ENCODE measurements around the gene PNLIPRP2.

PNLIPRP2 gene

GRCh38 chr10:116620423-116621400 lies at the start of gene PNLIPRP2:
TSS of gene PNLIPRP2 (plus strand) at chr10:116620953.
- DNase-seq (ENCODE audit: low spot score): no peak

- no peak for DNase-seq (ENCODE audit: low spot score)
These were observed 46.0 kb upstream of the PNLIPRP2 start for GRCh38 chr10:116574797-116575196.

GRCh38 chr10:116587878-116588591 lies 32.7 kb upstream of the PNLIPRP2 start:
- DNase-seq (ENCODE audit: low spot score): no peak

- DNase-seq (ENCODE audit: low spot score): no peak
These were observed 31.8 kb upstream of the PNLIPRP2 start for GRCh38 chr10:116588995-116589394.

GRCh38 chr10:116589926-116590325 lies 30.8 kb upstream of the PNLIPRP2 start:
- peak; percentile 5 for DNase-seq (ENCODE audit: low spot score)

GRCh38 chr10:116590590-116591444 lies 29.9 kb upstream of the PNLIPRP2 start, which contains the start of gene PNLIPRP1:
TSS of gene PNLIPRP1 (plus strand) at chr10:116590959. CDS start at chr10:116591130, 171 bp downstream.
- no peak for DNase-seq (ENCODE audit: low spot score)

- no peak for DNase-seq (ENCODE audit: low spot score)
These were observed 27.5 kb upstream of the PNLIPRP2 start for GRCh38 chr10:116593139-116593740.

GRCh38 chr10:116594525-116595035 lies 26.2 kb upstream of the PNLIPRP2 start:
- DNase-seq (ENCODE audit: low spot score): no peak

- DNase-seq (ENCODE audit: low spot score): no peak
These were observed 24.7 kb upstream of the PNLIPRP2 start for GRCh38 chr10:116596062-116596461.

GRCh38 chr10:116597543-116597942 lies 23.2 kb upstream of the PNLIPRP2 start:
- DNase-seq (ENCODE audit: low spot score): no peak

- no peak for DNase-seq (ENCODE audit: low spot score)
These were observed 22.4 kb upstream of the PNLIPRP2 start for GRCh38 chr10:116598329-116598728.

- no peak for DNase-seq (ENCODE audit: low spot score)
These were observed 20.8 kb upstream of the PNLIPRP2 start for GRCh38 chr10:116599991-116600390.

- no peak for DNase-seq (ENCODE audit: low spot score)
These were observed 17.9 kb upstream of the PNLIPRP2 start for GRCh38 chr10:116602648-116603400.

- DNase-seq (ENCODE audit: low spot score): no peak
These were observed 14.7 kb upstream of the PNLIPRP2 start for GRCh38 chr10:116606061-116606483.

GRCh38 chr10:116607336-116607735 lies 13.4 kb upstream of the PNLIPRP2 start:
- no peak for DNase-seq (ENCODE audit: low spot score)

- no peak for DNase-seq (ENCODE audit: low spot score)
These were observed 11.8 kb upstream of the PNLIPRP2 start for GRCh38 chr10:116608686-116609594.

GRCh38 chr10:116610443-116611152 lies 10.2 kb upstream of the PNLIPRP2 start:
- no peak for DNase-seq (ENCODE audit: low spot score)

- no peak for DNase-seq (ENCODE audit: low spot score)
These were observed 9.6 kb upstream of the PNLIPRP2 start for GRCh38 chr10:116611153-116611545.
